ENCODE results near the gene PDXP. TPM values are rescaled to one million over a fixed set of nuclear protein-coding genes. Genes with fewer than 3 reads are reported as not detected.

PDXP gene
- polyA plus RNA-seq, 1 donor (not counting 4 experiments of a cell fraction or from before 2014, with no cell fraction given) = 5.2 TPM

GRCh38 chr22:37640591-37641560 lies 17.6 kb upstream of the PDXP start:
- DNase-seq (ENCODE audit: low read depth, low spot score) = no peak
- Histone ChIP-seq H4K20me1 (ENCODE audit: control insufficient read depth, extremely low read depth, insufficient read depth, low read length) (peaks cover 4% of the 10 kb centered on the region), H3K4me3 (ENCODE audit: control insufficient read depth in 2 of 3, extremely low read depth in 1 of 3, insufficient read depth in 2 of 3, low read depth in 1 of 3, low read length in 3 of 3) (peak overlapping the region; percentile 82 to 87 (median 84)), H3K4me2 (ENCODE audit: control insufficient read depth, extremely low read depth, insufficient read depth, low read depth, low read length) (peak overlapping the region; percentile 90), H3K27ac (ENCODE audit: control insufficient read depth, insufficient read depth, low read length) (peak overlapping the region; percentile 67), H3K79me2 (ENCODE audit: control insufficient read depth, insufficient read depth, low read length) (peaks cover 27% of the 10 kb centered on the region), H3K9me1 (ENCODE audit: control insufficient read depth, extremely low read depth, insufficient read depth, low read length) (no peaks in the 10 kb centered on the region), H3K9me3 (ENCODE audit: control insufficient read depth, low read depth, low read length) (no peaks in the 10 kb centered on the region), H3K9ac (ENCODE audit: control insufficient read depth, extremely low read depth, insufficient read depth, low read length) (peak overlapping the region; percentile 63), H3K36me3 (ENCODE audit: control insufficient read depth in 2 of 2, extremely low read depth in 1 of 2, insufficient read depth in 2 of 2, low read length in 2 of 2) (peaks cover 33 to 42% of the 10 kb centered on the region in 2 experiments), H2AFZ (ENCODE audit: control insufficient read depth, low read length) (no peak overlapping the region), H3K4me1 (ENCODE audit: control insufficient read depth, extremely low read depth, insufficient read depth, low read length) (peaks cover 31% of the 10 kb centered on the region), H3K27me3 (ENCODE audit: control insufficient read depth, extremely low read depth, insufficient read depth, low read length) (no peaks in the 10 kb centered on the region)
- peak; percentile 36 for FAIRE-seq
- TF ChIP-seq CTCF (optimal IDR thresholded peaks at IDR 0.05 in 1 of 3, IDR thresholded peaks at IDR 0.05 in 1 of 3, conservative IDR thresholded peaks at IDR 0.05 in 1 of 3; ENCODE audit: extremely low read depth in 1 of 3, insufficient read depth in 2 of 3, low read length in 3 of 3) (peak in 1 of 3 experiments; percentile 71), EZH2 (IDR thresholded peaks at IDR 0.05; ENCODE audit: low read length) (no peak)
- dilution Hi-C loops (cut with MboI; ENCODE audit: extremely low pct_ligation_motif_present, low sequenced_read_pairs) = no loop called here

- H2AFZ ChIP-seq (ENCODE audit: control insufficient read depth, low read length) = no peak overlapping the region
- no peaks in the 10 kb centered on the region for H3K27me3 ChIP-seq (ENCODE audit: control insufficient read depth, extremely low read depth, insufficient read depth, low read length)
- no peaks in the 10 kb centered on the region for H3K9me1 ChIP-seq (ENCODE audit: control insufficient read depth, extremely low read depth, insufficient read depth, low read length)
- peaks cover 27% of the 10 kb centered on the region for H3K79me2 ChIP-seq (ENCODE audit: control insufficient read depth, insufficient read depth, low read length)
- dilution Hi-C loops (cut with MboI; ENCODE audit: extremely low pct_ligation_motif_present, low sequenced_read_pairs) = no loop called here
- no peak for DNase-seq (ENCODE audit: low read depth, low spot score)
- peak overlapping the region; percentile 63 for H3K9ac ChIP-seq (ENCODE audit: control insufficient read depth, extremely low read depth, insufficient read depth, low read length)
- no peaks in the 10 kb centered on the region for H3K9me3 ChIP-seq (ENCODE audit: control insufficient read depth, low read depth, low read length)
- peaks cover 36 to 42% of the 10 kb centered on the region in 2 experiments for H3K36me3 ChIP-seq (ENCODE audit: control insufficient read depth in 2 of 2, extremely low read depth in 1 of 2, insufficient read depth in 2 of 2, low read length in 2 of 2)
- H3K27ac ChIP-seq (ENCODE audit: control insufficient read depth, insufficient read depth, low read length) = no peak overlapping the region
- FAIRE-seq = peak; percentile 49
- no peak for TF ChIP-seq EZH2 (IDR thresholded peaks at IDR 0.05; ENCODE audit: low read length)
- no peak for TF ChIP-seq CTCF (optimal IDR thresholded peaks at IDR 0.05 in 1 of 3, IDR thresholded peaks at IDR 0.05 in 1 of 3, conservative IDR thresholded peaks at IDR 0.05 in 1 of 3; ENCODE audit: extremely low read depth in 1 of 3, insufficient read depth in 2 of 3, low read length in 3 of 3)
- peaks cover 4% of the 10 kb centered on the region for H4K20me1 ChIP-seq (ENCODE audit: control insufficient read depth, extremely low read depth, insufficient read depth, low read length)
- peak overlapping the region; percentile 90 for H3K4me2 ChIP-seq (ENCODE audit: control insufficient read depth, extremely low read depth, insufficient read depth, low read depth, low read length)
- peak overlapping the region; percentile 82 to 87 (median 84) for H3K4me3 ChIP-seq (ENCODE audit: control insufficient read depth in 2 of 3, extremely low read depth in 1 of 3, insufficient read depth in 2 of 3, low read depth in 1 of 3, low read length in 3 of 3)
- H3K4me1 ChIP-seq (ENCODE audit: control insufficient read depth, extremely low read depth, insufficient read depth, low read length) = peaks cover 31% of the 10 kb centered on the region
These were observed 17.0 kb upstream of the PDXP start for GRCh38 chr22:37641561-37641949.

Data from keratinocyte (primary cell).